DND-41 (cell line): ENCODE data around the gene ENTPD6.

Source experiments
- ATAC-seq: fragments of 200-7000 bp; cut with Tn5 transposase; 3 replicates; pipeline ENCODE4 v1.9.1; 2021; ENCODE audit warnings: low read depth; ENCODE audit not compliant: insufficient read depth
- DNase-seq: peaks from one replicate; pipeline ENCODE4 v3.0.0-alpha.2; 2020
- H2AFZ ChIP-seq: 2 replicates; pipeline ENCODE4 v1.6.0; 2012; ENCODE audit warnings: low read depth, low read length
- H3K27ac ChIP-seq: 2 replicates; pipeline ENCODE4 v1.5.1; 2012; ENCODE audit warnings: low read length, inconsistent platforms
- H3K27me3 ChIP-seq: fragments of 200-600 bp; sonication (generic); 2 replicates; pipeline ENCODE4 v1.6.0; 2012; ENCODE audit warnings: low read length, mild to moderate bottlenecking, inconsistent platforms; ENCODE audit not compliant: insufficient read depth, poor library complexity
- H3K36me3 ChIP-seq: 2 replicates; pipeline ENCODE4 v1.5.1; 2012; ENCODE audit warnings: low read length, inconsistent platforms; ENCODE audit not compliant: insufficient read depth
- H3K4me1 ChIP-seq: 2 replicates; pipeline ENCODE4 v1.5.1; 2012; ENCODE audit warnings: mild to moderate bottlenecking, low read length; ENCODE audit not compliant: insufficient read depth
- H3K4me2 ChIP-seq: 2 replicates; pipeline ENCODE4 v1.6.0; 2012; ENCODE audit warnings: mild to moderate bottlenecking, moderate library complexity, low read length, inconsistent platforms; ENCODE audit not compliant: insufficient read depth
- H3K4me3 ChIP-seq, 2 experiments: fragments of 200-600 bp in 1 of 2; shearing (Covaris generic) in 1 of 2; 2 replicates each; pipeline ENCODE4 v1.5.1; 2012 to 2016; ENCODE audit warnings: inconsistent platforms in 2 of 2, low read length in 2 of 2, mild to moderate bottlenecking in 2 of 2, low read depth in 1 of 2, moderate library complexity in 1 of 2
- H3K79me2 ChIP-seq: 2 replicates; pipeline ENCODE4 v1.6.0; 2012; ENCODE audit warnings: low read length, inconsistent platforms; ENCODE audit not compliant: insufficient read depth
- H3K9ac ChIP-seq: 2 replicates; pipeline ENCODE4 v1.6.0; 2012; ENCODE audit warnings: low read depth, mild to moderate bottlenecking, inconsistent platforms, low read length, moderate library complexity
- H3K9me3 ChIP-seq: 2 replicates; pipeline ENCODE4 v1.5.1; 2012; ENCODE audit warnings: low read length, moderate library complexity, mild to moderate bottlenecking, inconsistent platforms; ENCODE audit not compliant: insufficient read depth, severe bottlenecking
- H4K20me1 ChIP-seq: 2 replicates; pipeline ENCODE4 v1.6.0; 2012; ENCODE audit warnings: low read length; ENCODE audit not compliant: insufficient read depth
- EZH2 ChIP-seq: IDR thresholded peaks from 3 replicates; pipeline ENCODE4 v1.6.1; 2012; ENCODE audit warnings: borderline replicate concordance, low read depth, mild to moderate bottlenecking, moderate library complexity, low read length, inconsistent platforms; ENCODE audit not compliant: severe bottlenecking
- TF ChIP-seq, protein P1 (sequence below): IDR thresholded peaks from 2 replicates; pipeline ENCODE4 v1.5.1; 2012; ENCODE audit warnings: borderline replicate concordance, low read length, moderate library complexity, mild to moderate bottlenecking; ENCODE audit not compliant: poor library complexity, severe bottlenecking; ENCODE audit errors: extremely low read depth

ENTPD6 gene

DNA sequence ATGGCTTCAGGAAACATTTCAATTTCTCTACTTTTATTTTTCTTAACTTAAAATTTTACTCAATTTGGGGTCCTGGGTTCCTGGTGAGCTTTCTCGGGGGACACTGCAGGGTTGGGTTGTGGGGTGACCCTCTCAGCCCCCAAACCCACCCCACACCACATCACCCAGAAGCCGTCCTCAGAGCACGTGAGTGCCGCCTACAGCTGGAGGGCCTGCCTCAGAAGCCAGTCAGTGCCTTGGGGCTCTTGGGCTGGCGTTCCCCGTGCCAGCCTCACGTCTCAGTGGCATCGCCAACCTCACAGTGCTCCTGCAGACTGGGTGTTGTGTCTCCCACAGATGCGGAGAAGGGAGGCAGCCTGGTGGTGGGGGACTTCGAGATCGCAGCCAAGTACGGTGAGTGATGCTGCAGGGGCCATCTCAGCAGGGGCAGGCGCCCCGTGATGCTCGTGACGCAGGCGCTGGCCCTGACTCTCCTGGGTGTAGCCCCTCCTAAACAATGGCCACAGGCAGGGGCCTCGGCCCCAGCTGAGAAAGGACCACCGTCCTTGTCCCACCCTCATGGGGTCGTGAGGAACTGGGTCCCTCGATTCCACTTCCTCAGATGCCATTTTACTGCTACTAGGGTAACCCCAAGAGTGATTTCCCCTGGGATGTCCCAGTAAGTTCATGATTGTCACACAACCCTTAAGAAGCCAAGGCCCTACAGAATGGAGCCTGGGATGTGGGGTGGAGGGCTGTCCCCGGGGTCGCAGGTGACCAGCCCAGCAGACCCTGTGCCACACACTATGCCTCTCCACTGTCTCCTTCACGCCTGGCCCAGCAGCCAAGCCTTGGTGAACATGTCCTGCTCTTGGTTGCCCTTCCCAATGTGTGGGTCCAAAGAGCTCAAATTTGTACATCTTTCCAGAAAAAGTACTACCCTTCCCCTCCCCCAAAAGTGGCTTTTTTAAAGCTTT, 28.5 kb downstream of the ENTPD6 start:
- no peak overlapping the region for H3K27ac ChIP-seq
- H3K27me3 ChIP-seq: no peaks in the 10 kb centered on the region
- peaks cover 4% of the 10 kb centered on the region; the same call in 1 of the 2 replicates for H4K20me1 ChIP-seq
- H2AFZ ChIP-seq: no peak overlapping the region
- no peak overlapping the region for H3K9ac ChIP-seq
- H3K4me3 ChIP-seq: no peak overlapping the region
- H3K4me2 ChIP-seq: no peak overlapping the region
- DNase-seq: no peak
- TF ChIP-seq, protein P1, sequence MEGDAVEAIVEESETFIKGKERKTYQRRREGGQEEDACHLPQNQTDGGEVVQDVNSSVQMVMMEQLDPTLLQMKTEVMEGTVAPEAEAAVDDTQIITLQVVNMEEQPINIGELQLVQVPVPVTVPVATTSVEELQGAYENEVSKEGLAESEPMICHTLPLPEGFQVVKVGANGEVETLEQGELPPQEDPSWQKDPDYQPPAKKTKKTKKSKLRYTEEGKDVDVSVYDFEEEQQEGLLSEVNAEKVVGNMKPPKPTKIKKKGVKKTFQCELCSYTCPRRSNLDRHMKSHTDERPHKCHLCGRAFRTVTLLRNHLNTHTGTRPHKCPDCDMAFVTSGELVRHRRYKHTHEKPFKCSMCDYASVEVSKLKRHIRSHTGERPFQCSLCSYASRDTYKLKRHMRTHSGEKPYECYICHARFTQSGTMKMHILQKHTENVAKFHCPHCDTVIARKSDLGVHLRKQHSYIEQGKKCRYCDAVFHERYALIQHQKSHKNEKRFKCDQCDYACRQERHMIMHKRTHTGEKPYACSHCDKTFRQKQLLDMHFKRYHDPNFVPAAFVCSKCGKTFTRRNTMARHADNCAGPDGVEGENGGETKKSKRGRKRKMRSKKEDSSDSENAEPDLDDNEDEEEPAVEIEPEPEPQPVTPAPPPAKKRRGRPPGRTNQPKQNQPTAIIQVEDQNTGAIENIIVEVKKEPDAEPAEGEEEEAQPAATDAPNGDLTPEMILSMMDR: no peak
- no peak for TF ChIP-seq EZH2
- no peak for ATAC-seq
- H3K4me1 ChIP-seq: no peaks in the 10 kb centered on the region
- H3K9me3 ChIP-seq: no peaks in the 10 kb centered on the region
- peaks cover 60% of the 10 kb centered on the region for H3K36me3 ChIP-seq
- H3K79me2 ChIP-seq: no peaks in the 10 kb centered on the region

DNA sequence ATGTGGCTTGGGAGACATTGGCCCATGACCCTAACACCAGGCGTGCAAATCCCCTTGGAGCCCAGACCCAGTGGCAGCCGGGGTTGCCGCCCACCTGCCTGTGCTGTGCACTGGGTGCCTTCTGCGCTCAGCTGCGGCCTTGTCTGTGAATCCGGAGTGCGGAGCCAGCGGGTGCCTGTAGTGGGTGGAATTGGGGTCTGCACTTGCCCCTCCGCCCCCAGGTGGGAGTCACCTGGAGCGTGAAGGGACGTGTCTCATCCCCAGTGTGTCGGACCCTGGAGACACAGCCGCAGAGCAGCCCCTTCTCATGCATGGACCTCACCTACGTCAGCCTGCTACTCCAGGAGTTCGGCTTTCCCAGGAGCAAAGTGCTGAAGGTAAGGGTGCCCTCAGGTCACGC, 29.4 kb downstream of the ENTPD6 start:
- H3K4me1 ChIP-seq: no peaks in the 10 kb centered on the region

DNA sequence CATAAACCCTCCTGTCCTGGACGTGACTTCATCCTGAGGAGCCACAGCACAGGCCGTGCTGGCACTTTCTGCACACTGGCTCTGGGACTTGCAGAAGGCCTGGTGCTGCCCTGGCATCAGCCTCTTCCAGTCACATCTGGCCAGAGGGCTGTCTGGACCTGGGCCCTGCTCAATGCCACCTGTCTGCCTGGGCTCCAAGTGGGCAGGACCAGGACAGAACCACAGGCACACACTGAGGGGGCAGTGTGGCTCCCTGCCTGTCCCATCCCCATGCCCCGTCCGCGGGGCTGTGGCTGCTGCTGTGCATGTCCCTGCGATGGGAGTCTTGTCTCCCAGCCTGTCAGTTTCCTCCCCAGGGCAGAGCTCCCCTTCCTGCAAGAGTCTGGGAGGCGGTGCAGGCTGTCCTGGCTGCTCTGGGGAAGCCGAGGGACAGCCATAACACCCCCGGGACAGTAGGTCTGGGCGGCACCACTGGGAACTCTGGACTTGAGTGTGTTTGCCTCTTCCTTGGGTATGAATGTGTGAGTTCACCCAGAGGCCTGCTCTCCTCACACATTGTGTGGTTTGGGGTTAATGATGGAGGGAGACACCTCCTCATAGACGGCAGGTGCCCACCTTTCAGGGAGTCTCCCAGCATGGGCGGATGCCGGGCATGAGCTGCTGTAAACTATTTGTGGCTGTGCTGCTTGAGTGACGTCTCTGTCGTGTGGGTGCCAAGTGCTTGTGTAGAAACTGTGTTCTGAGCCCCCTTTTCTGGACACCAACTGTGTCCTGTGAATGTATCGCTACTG, 30.3 kb downstream of the ENTPD6 start:
- H3K4me3 ChIP-seq: no peak overlapping the region
- no peaks in the 10 kb centered on the region for H3K9me3 ChIP-seq
- no peak for DNase-seq
- peaks cover 4% of the 10 kb centered on the region; the same call in 1 of the 2 replicates for H4K20me1 ChIP-seq
- no peak overlapping the region for H2AFZ ChIP-seq
- ATAC-seq: no peak
- H3K9ac ChIP-seq: no peak overlapping the region
- H3K4me2 ChIP-seq: no peak overlapping the region
- H3K27ac ChIP-seq: no peak overlapping the region
- TF ChIP-seq, protein P1: no peak
- TF ChIP-seq EZH2: no peak
- H3K79me2 ChIP-seq: no peaks in the 10 kb centered on the region
- no peaks in the 10 kb centered on the region for H3K4me1 ChIP-seq
- peaks cover 45% of the 10 kb centered on the region for H3K36me3 ChIP-seq
- H3K27me3 ChIP-seq: no peaks in the 10 kb centered on the region

More for the DNA sequence above, 29.4 kb downstream of the ENTPD6 start:
- Histone ChIP-seq H3K9ac (no peak overlapping the region), H3K27me3 (no peaks in the 10 kb centered on the region), H3K79me2 (no peaks in the 10 kb centered on the region), H3K27ac (no peak overlapping the region), H2AFZ (no peak overlapping the region), H3K4me2 (no peak overlapping the region), H3K36me3 (peaks cover 52% of the 10 kb centered on the region), H3K9me3 (no peaks in the 10 kb centered on the region), H4K20me1 (peaks cover 4% of the 10 kb centered on the region; the same call in 1 of the 2 replicates), H3K4me3 (no peak overlapping the region)
- TF ChIP-seq, protein P1: no peak
- TF ChIP-seq EZH2: no peak
- DNase-seq: no peak
- no peak for ATAC-seq
